K562 (cell line): ENCODE measurements around the gene CISD3. TPM values are rescaled to one million over a fixed set of nuclear protein-coding genes. Genes with fewer than 3 reads are reported as not detected.

Experiments
- ADNP ChIP-seq: fragments of 200-800 bp; sonication (Bioruptor generic); IDR thresholded peaks from 2 replicates; pipeline ENCODE4 v1.6.1; 2016; ENCODE audit warnings: missing genetic modification characterization, missing compliant biosample characterization
- CCNT2 ChIP-seq: IDR thresholded peaks from 2 replicates; pipeline ENCODE4 v1.6.1; 2011; ENCODE audit warnings: borderline replicate concordance, low read depth, mild to moderate bottlenecking, moderate library complexity, mixed read lengths, low read length; ENCODE audit not compliant: insufficient read length; ENCODE audit errors: extremely low read depth
- CTBP1 ChIP-seq: fragments of 450-650 bp; IDR thresholded peaks from 2 replicates; pipeline ENCODE4 v1.6.1; 2016; ENCODE audit warnings: borderline replicate concordance
- HDAC1 ChIP-seq, 2 experiments: fragments of 450-650 bp; IDR thresholded peaks; 2 replicates each; pipeline ENCODE4 v1.6.1; 2016 to 2017; ENCODE audit warnings: inconsistent platforms in 1 of 2, mild to moderate bottlenecking in 1 of 2, moderate library complexity in 1 of 2
- HIVEP1 ChIP-seq: fragments of 250-450 bp; sonication (Bioruptor Pico); IDR thresholded peaks from 2 replicates; pipeline ENCODE4 v1.4.0; 2020; ENCODE audit warnings: mild to moderate bottlenecking
- HLTF ChIP-seq: fragments of 450-650 bp; IDR thresholded peaks from 2 replicates; pipeline ENCODE4 v1.6.1; 2016
- IRF2 ChIP-seq: sonication (generic); formaldehyde crosslinking; IDR thresholded peaks from 2 replicates; pipeline ENCODE4 v1.8.1; 2022; ENCODE audit warnings: mild to moderate bottlenecking, missing genetic modification reagents
- LARP7 ChIP-seq: fragments of 450-650 bp; IDR thresholded peaks from 2 replicates; pipeline ENCODE4 v1.6.1; 2016
- MAZ ChIP-seq, 2 experiments: fragments of 450-650 bp in 1 of 2; sonication (generic) in 1 of 2; formaldehyde crosslinking; IDR thresholded peaks in 1 of 2; conservative IDR thresholded peaks in 1 of 2; 2 replicates each; pipeline versions ENCODE4 v1.4.0 to v1.5.0; 2020; ENCODE audit warnings: mild to moderate bottlenecking in 1 of 2, missing genetic modification reagents in 1 of 2
- MTA1 ChIP-seq: fragments of 450-650 bp; IDR thresholded peaks from 2 replicates; pipeline ENCODE4 v1.6.1; 2017; ENCODE audit warnings: borderline replicate concordance
- PHB ChIP-seq: fragments of 250-450 bp; sonication (Bioruptor Pico); IDR thresholded peaks from 2 replicates; pipeline ENCODE4 v1.5.0; 2021
- SAFB ChIP-seq: fragments of 200-400 bp; formaldehyde crosslinking; IDR thresholded peaks from 2 replicates; pipeline ENCODE4 v1.6.1; 2017; ENCODE audit warnings: low read depth, low read length, borderline replicate concordance
- ZBTB8A ChIP-seq: fragments of 450-650 bp; IDR thresholded peaks from 2 replicates; pipeline ENCODE4 v1.6.1; 2018; ENCODE audit warnings: mild to moderate bottlenecking, moderate library complexity; ENCODE audit not compliant: partially characterized antibody
- ZFP1 ChIP-seq: fragments of 450-650 bp; formaldehyde crosslinking; IDR thresholded peaks from 2 replicates; pipeline ENCODE4 v1.4.0; 2020; ENCODE audit warnings: mild to moderate bottlenecking, mixed read lengths
- ZNF12 ChIP-seq: sonication (generic); formaldehyde crosslinking; IDR thresholded peaks from 2 replicates; pipeline ENCODE4 v1.4.0; 2020; ENCODE audit warnings: mild to moderate bottlenecking, missing genetic modification reagents
- ZNF445 ChIP-seq: fragments of 250-450 bp; sonication (Bioruptor Pico); IDR thresholded peaks from 2 replicates; pipeline ENCODE4 v1.4.0; 2020; ENCODE audit warnings: low read depth, mild to moderate bottlenecking, moderate library complexity
- ZNF830 ChIP-seq: fragments of 250-450 bp; sonication (Bioruptor Pico); IDR thresholded peaks from 2 replicates; pipeline ENCODE4 v1.5.0; 2021; ENCODE audit warnings: mild to moderate bottlenecking
- polyA plus RNA-seq, 8 experiments: library from polyadenylated mRNA; depleted of rRNA in 4 of 8; stranded (reverse) in 5 of 8; unstranded in 3 of 8; fragments of >200 nt; fragmentation: Nextera tagmentation in 2 of 8; fragmentation: Illumina TruSeq in 1 of 8; extraction: Ambion mirVana in 2 of 8; extraction: Trizol in 1 of 8; gene quantifications; 2 replicates each; pipeline versions ENCODE4 v1.2.1 to v1.2.3, GENCODE V29; 2011 to 2014; ENCODE audit warnings: inconsistent platforms in 1 of 8, missing spikeins in 1 of 8
- total RNA-seq, 7 experiments: library from RNA; depleted of rRNA in 6 of 7; stranded (reverse); fragments of >200 nt in 6 of 7; fragmentation: Illumina TruSeq in 2 of 7; extraction: Trizol in 2 of 7; gene quantifications; 2 replicates each; pipeline versions ENCODE4 v1.2.1 to v1.2.3, GENCODE V29; 2011 to 2021; ENCODE audit warnings: low replicate concordance in 1 of 7
- TF ChIP-seq, protein P1 (sequence below), 2 experiments: fragments of 450-650 bp in 1 of 2; sonication (generic) in 1 of 2; formaldehyde crosslinking in 1 of 2; IDR thresholded peaks; 2 replicates each; pipeline versions ENCODE4 v1.7.1 to v1.9.0; 2016 to 2022; ENCODE audit warnings: inconsistent platforms in 1 of 2, mild to moderate bottlenecking in 1 of 2, missing genetic modification reagents in 1 of 2
- TF ChIP-seq, protein P2 (sequence below): fragments of 450-650 bp; formaldehyde crosslinking; IDR thresholded peaks from 2 replicates; pipeline ENCODE4 v1.4.0; 2020; ENCODE audit warnings: mild to moderate bottlenecking

The CISD3 gene
- total and polyA plus RNA-seq, 9 of the 15 experiments (the other 6 are each of a cell fraction or from before 2014, with no cell fraction given), result 5.0 to 60.7 (median 15.7) TPM

DNA sequence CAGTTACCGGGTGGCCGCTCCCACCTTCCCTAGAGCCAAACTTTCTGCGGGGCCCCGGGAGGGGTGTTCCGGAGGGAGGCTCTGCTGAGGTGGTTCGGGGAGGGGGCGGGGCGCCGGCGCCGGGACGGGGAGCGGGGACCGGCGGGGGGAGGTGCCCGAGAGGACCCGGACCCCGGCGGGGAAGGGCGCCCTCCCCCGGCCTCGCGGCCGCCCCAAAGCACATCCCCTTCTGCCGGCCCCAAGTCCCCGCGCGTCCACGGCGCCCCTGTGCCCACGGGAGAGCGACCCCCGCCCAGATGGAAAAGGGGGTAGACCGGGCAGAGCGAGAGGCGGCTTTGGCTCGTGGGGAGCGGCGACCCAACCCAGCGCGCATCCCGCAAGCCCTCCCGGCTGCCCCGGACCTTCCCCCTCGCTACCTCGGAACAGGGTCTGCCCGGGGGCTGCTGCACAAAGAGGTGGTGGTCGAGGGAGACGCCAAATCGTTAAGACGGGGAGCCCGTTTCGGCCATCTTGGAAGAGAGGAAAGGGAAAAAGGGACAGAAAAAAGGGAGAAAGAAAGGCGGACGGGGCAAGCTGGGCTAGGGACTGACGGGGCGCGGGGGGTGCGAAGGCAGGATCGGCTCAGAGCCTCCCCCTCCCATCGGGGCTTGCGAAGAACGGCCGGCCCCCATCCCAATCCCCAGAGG, 17.5 kb downstream of the CISD3 start (continued):
- TF ChIP-seq, protein P1, sequence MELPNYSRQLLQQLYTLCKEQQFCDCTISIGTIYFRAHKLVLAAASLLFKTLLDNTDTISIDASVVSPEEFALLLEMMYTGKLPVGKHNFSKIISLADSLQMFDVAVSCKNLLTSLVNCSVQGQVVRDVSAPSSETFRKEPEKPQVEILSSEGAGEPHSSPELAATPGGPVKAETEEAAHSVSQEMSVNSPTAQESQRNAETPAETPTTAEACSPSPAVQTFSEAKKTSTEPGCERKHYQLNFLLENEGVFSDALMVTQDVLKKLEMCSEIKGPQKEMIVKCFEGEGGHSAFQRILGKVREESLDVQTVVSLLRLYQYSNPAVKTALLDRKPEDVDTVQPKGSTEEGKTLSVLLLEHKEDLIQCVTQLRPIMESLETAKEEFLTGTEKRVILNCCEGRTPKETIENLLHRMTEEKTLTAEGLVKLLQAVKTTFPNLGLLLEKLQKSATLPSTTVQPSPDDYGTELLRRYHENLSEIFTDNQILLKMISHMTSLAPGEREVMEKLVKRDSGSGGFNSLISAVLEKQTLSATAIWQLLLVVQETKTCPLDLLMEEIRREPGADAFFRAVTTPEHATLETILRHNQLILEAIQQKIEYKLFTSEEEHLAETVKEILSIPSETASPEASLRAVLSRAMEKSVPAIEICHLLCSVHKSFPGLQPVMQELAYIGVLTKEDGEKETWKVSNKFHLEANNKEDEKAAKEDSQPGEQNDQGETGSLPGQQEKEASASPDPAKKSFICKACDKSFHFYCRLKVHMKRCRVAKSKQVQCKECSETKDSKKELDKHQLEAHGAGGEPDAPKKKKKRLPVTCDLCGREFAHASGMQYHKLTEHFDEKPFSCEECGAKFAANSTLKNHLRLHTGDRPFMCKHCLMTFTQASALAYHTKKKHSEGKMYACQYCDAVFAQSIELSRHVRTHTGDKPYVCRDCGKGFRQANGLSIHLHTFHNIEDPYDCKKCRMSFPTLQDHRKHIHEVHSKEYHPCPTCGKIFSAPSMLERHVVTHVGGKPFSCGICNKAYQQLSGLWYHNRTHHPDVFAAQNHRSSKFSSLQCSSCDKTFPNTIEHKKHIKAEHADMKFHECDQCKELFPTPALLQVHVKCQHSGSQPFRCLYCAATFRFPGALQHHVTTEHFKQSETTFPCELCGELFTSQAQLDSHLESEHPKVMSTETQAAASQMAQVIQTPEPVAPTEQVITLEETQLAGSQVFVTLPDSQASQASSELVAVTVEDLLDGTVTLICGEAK (IDR thresholded peaks at IDR 0.05), result peak; percentile 56; the same call in 1 of the 2 replicates
- TF ChIP-seq, protein P1 (CRISPR knock-in tag; IDR thresholded peaks at IDR 0.05), result no peak
- TF ChIP-seq LARP7 (0 out of 2 replicates have a peak, but pooled peaks have one; percentile 37), MTA1 (0 out of 2 replicates have a peak, but pooled peaks have one; percentile 46), ZFP1 (CRISPR knock-in tag) (no peak), HLTF (peak; percentile 72; the same call in 1 of the 2 replicates), CTBP1 (peak; percentile 24; the same call in 1 of the 2 replicates), ADNP (tag) (no peak), HIVEP1 (CRISPR knock-in tag) (no peak), IRF2 (CRISPR knock-in tag) (no peak), PHB (CRISPR knock-in tag) (no peak), CCNT2 (peak; percentile 54), SAFB (peak; percentile 75; the same call in 1 of the 2 replicates), ZNF12 (no peak), ZNF445 (CRISPR knock-in tag) (no peak), ZBTB8A (no peak), ZNF830 (CRISPR knock-in tag) (no peak), HDAC1 (IDR thresholded peaks at IDR 0.05) (peak in 1 of 2 experiments; percentile 49; a peak in 1 of 4 replicates), MAZ (CRISPR knock-in tag; conservative IDR thresholded peaks at IDR 0.05 in 1 of 2, IDR thresholded peaks at IDR 0.05 in 1 of 2) (peak; percentile 62 to 77)
- TF ChIP-seq, protein P2, sequence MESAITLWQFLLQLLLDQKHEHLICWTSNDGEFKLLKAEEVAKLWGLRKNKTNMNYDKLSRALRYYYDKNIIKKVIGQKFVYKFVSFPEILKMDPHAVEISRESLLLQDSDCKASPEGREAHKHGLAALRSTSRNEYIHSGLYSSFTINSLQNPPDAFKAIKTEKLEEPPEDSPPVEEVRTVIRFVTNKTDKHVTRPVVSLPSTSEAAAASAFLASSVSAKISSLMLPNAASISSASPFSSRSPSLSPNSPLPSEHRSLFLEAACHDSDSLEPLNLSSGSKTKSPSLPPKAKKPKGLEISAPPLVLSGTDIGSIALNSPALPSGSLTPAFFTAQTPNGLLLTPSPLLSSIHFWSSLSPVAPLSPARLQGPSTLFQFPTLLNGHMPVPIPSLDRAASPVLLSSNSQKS (CRISPR knock-in tag), result no peak
